ENCODE results near the gene MGA. TPM values are rescaled to one million over a fixed set of nuclear protein-coding genes. Genes with fewer than 3 reads are reported as not detected.

The MGA gene
- 21.7 TPM for polyA plus RNA-seq (ENCODE audit: insufficient read length)

DNA sequence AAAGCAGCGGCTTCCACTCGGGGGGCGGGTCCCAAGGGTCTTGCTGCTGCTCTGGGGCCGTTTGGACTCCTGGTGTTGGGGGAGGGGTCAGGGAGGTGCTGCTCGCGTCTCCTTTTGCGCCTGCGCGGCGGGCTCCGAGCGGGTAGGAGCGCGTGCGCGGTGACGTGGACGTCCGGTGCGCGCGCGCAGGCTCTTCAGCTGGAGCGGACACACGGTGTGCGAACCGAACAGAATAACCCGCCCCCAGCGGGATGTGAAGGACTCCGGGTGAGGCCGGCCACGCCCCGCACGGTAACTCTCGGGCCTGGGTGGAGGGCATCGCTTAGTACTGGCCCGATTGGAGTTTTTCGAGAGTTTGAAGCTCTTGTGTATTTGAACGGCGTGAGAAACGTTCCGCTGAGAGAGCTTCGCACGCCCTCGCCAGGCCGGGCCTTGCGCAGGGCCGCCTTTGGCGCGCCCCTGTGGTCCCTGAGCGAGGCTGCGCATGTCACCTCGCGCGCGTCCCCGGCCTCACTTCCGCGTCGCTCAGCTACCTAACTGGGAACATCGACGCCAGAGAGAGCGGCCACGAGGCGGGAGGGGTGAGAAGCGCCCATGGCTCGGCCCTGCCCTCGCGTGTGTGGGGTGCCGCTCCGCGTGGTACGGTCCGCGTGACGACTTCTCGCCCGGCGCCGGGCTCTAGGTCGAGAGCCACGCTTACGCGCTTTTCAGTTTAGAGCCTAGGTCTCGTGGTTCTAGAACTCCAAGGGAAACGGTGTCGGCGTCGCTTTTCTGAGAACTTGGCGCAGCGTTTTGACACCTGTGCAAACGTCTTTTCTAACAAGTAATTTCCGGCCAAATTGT lies at the start of gene MGA:
Gene MGA, plus strand, starts transcription at position 171 of the 843 bp plus-strand sequence.
- peak; percentile 83 for DNase-seq (ENCODE audit: low read depth)

DNA sequence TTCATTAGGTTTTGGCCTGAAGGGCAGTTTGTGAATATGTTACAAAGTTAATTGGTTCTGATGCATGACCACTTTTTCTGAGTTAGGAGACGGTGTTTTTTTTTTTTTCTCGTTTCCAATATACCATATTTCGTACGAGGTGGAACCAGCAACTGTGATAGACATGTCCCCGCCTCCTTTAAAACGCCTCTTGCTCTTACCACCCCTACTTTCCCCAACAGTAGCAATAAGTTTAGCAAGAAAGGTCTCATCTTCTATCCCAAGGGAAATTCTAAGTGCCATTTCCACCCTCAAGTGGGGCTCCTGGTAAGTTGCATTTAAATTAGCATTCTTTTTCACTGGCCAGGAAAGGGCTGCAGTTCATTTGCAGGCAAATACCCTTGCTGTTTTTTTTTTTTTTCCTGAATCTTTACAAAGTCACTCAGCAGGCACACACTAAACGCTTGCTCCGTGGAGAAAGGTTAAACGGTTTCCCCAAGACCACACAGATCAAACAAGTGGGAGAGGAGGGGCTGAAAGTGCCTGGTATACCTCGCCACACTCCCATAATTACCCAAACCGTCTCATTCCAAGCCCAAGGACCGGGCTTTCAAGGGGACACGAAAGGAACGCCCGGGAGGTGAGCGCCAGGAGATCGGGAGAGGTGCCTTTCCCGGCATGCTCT lies 39.5 kb upstream of the MGA start:
- DNase-seq (ENCODE audit: low read depth) = no peak

GRCh38 chr15:41621200-41622193 lies 38.7 kb upstream of the MGA start:
- peak; percentile 52 for DNase-seq (ENCODE audit: low read depth)

GRCh38 chr15:41622901-41623300 lies 37.3 kb upstream of the MGA start:
- no peak for DNase-seq (ENCODE audit: low read depth)

GRCh38 chr15:41627203-41627602 lies 33.0 kb upstream of the MGA start:
- no peak for DNase-seq (ENCODE audit: low read depth)

GRCh38 chr15:41629463-41629862 lies 30.7 kb upstream of the MGA start:
- DNase-seq (ENCODE audit: low read depth) = no peak

DNA sequence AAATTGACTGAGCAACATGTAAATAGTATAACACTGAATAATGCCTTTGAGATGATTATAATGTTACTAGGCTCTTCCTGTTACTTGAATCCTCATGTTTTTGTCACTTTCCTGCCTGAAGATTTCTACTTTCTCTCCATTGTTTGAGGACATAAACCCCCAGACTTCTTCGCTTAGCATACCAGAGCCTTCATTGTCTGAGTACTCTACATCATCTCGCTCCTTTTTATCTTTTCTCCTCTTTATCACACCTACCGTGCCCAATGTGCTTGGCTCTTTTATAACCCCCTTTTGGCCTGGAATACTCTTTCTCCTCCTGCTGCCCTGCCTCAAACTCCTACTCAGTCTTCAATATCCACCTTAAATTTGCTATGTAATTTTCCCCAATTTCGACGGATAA lies 30.3 kb upstream of the MGA start:
- DNase-seq (ENCODE audit: low read depth) = no peak

GRCh38 chr15:41630616-41631217 lies 29.5 kb upstream of the MGA start:
- DNase-seq (ENCODE audit: low read depth) = no peak

- no peak for DNase-seq (ENCODE audit: low read depth)
Measured at GRCh38 chr15:41631880-41632470, 28.2 kb upstream of the MGA start.

DNA sequence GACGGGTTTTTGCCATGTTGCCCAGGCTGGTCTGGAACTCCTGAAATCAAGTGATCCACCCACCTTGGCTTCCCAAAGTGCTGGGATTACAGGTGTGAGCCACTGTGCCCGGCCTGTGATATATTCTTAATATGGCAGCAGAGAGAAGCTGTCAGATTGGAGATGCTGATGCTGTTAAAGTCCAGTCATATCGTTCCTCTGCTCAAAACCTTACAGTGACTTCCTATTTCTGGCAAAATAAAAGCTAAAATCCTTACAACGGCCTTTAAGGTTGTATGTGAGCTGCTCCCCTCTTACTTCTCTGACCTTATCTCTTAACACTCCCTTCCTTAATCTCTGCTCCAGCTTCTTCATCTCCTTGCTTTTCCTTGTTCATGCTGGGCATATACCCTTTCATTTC lies 26.6 kb upstream of the MGA start:
- no peak for DNase-seq (ENCODE audit: low read depth)

- DNase-seq (ENCODE audit: low read depth) = no peak
Measured at GRCh38 chr15:41634072-41634626, 26.1 kb upstream of the MGA start.

DNA sequence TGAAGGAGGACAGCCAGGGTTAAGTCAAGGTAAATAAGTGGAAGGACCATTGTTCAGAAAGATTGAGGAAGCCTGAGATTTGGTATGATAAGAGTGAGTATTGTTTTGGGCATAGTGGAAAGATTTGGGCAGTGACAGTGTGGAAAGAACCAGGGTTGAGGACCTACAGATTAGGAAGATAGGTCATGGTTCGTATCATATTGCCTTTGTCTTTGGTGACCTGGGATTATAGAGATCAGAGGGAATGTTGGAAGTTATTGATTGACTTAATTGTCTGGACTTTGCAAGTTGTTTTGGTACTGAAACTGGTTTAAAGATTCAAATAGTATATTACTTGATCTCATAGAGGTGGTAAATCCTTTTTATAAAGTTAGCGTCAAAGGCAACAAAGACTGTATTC lies 23.1 kb upstream of the MGA start:
- DNase-seq (ENCODE audit: low read depth) = no peak

- DNase-seq (ENCODE audit: low read depth) = no peak
Measured at GRCh38 chr15:41640985-41641384, 19.2 kb upstream of the MGA start.

DNA sequence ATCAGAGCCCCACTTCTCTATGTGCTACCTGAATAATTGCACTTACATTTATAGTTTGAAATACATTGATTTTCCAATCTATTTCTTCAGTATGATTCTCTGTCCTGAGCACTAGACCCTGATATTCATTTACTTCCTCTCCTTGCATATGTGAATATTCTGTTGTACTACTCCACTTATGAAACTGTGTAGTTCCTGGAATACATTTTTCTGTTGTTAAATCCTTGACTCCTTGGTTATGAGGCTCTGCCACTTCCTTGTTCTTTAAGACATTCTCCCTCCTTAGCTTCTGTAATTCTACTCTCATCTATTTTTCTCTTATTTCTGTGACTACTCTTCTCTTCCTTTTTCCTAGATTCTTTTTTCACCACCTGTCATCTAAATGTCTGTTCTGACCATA lies 12.9 kb upstream of the MGA start:
- DNase-seq (ENCODE audit: low read depth) = no peak

- DNase-seq (ENCODE audit: low read depth) = no peak
Measured at GRCh38 chr15:41648097-41648496, 12.1 kb upstream of the MGA start.

GRCh38 chr15:41648770-41649169 lies 11.4 kb upstream of the MGA start:
- no peak for DNase-seq (ENCODE audit: low read depth)

- no peak for DNase-seq (ENCODE audit: low read depth)
Measured at GRCh38 chr15:41650806-41651205, 9.4 kb upstream of the MGA start.

DNA sequence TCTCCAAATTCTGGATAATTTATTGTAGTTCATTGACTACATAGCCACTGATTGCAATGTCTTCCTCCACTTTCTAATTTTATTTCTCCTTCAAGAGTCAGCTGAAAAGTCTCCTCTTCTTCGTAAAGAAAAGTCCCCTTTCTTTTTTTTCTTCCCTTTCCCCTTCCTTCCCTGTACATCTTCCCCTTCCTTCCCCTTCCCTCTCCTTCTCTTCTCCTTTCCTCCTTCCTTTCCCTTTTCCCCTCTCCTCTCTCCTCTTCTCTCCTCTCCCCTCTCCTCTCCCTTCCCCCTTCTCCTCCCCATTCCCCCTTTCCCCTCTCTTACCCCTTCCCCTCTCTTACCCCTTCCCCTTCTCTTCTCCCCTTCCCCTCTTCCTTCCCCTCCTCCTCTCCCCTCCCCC lies 8.8 kb upstream of the MGA start:
- DNase-seq (ENCODE audit: low read depth) = no peak

- DNase-seq (ENCODE audit: low read depth) = no peak
Measured at GRCh38 chr15:41653760-41654159, 6.4 kb upstream of the MGA start.

DNA sequence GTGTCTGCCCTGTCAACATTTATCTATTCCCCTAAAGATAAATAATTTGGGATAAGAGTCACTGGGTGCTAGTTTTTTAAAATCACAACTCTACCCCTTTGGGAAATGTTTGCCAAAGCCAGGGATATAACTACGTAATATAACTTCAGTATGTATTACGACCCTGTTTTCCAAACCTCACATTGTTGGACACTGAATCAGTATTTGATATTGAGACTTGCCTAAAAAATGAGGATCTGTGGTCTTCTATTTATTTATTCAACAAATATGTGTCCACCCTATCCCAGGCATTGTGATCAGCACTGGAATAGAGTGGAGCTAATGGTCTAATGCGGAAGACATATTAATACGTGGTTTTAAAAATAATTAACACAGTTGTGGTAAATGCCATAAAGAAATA lies 4.5 kb upstream of the MGA start:
- no peak for DNase-seq (ENCODE audit: low read depth)

DNA sequence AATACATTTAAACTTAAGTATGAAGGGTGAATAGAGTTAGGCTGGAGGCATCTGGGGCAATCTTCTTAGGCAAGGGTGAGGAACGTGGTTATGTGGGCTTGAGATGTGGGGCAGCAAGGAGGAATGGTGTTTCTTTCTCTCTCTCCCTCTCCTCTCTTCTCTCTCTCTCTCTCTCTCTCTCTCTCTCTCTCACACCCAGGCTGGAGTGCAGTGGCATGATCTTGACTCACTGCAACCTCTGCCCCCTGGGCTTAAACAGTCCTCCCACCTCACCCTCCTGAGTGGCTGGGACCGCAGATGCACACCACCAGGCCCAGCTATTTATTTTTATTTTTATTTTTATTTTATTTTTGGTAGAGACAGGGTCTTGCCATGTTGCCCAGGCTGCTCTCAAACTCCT lies 4.0 kb upstream of the MGA start:
- no peak for DNase-seq (ENCODE audit: low read depth)
